ENCODE results near the gene DOCK9. TPM values are rescaled to one million over a fixed set of nuclear protein-coding genes. Genes with fewer than 3 reads are reported as not detected.

The DOCK9 gene
- total RNA-seq, 4 donors from 2014 or later: 78.7 to 306 (median 142) TPM

GRCh38 chr13:98989469-98990235 lies 11.8 kb upstream of the DOCK9 start:
- TF ChIP-seq, protein P1, sequence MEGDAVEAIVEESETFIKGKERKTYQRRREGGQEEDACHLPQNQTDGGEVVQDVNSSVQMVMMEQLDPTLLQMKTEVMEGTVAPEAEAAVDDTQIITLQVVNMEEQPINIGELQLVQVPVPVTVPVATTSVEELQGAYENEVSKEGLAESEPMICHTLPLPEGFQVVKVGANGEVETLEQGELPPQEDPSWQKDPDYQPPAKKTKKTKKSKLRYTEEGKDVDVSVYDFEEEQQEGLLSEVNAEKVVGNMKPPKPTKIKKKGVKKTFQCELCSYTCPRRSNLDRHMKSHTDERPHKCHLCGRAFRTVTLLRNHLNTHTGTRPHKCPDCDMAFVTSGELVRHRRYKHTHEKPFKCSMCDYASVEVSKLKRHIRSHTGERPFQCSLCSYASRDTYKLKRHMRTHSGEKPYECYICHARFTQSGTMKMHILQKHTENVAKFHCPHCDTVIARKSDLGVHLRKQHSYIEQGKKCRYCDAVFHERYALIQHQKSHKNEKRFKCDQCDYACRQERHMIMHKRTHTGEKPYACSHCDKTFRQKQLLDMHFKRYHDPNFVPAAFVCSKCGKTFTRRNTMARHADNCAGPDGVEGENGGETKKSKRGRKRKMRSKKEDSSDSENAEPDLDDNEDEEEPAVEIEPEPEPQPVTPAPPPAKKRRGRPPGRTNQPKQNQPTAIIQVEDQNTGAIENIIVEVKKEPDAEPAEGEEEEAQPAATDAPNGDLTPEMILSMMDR (IDR thresholded peaks at IDR 0.05; ENCODE audit: low read depth): no peak

- TF ChIP-seq, protein P1 (IDR thresholded peaks at IDR 0.05; ENCODE audit: low read depth): no peak
Measured at GRCh38 chr13:98988780-98989179, 10.9 kb upstream of the DOCK9 start.

GRCh38 chr13:98988277-98988676 lies 10.4 kb upstream of the DOCK9 start:
- TF ChIP-seq, protein P1 (IDR thresholded peaks at IDR 0.05; ENCODE audit: low read depth): no peak

DNA sequence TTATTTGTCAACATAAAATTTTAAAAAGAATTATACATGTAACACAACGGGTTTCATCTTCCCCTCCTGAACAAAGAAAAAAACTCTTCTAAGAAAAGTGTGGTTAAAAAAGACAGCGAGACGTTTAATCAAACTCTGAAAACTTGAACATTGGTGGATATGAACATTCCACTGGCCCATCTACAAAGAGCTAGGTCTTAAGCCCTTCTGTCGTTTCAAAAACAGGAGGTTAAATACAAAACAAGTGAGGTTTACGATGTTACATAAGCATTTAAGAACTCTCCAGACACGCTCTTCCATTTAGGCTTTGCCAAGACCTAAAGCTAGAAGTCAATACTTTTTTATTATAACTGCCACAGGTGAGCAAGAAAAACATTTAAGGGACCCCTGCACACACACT lies 9.4 kb upstream of the DOCK9 start:
- TF ChIP-seq, protein P1 (IDR thresholded peaks at IDR 0.05; ENCODE audit: low read depth): no peak

DNA sequence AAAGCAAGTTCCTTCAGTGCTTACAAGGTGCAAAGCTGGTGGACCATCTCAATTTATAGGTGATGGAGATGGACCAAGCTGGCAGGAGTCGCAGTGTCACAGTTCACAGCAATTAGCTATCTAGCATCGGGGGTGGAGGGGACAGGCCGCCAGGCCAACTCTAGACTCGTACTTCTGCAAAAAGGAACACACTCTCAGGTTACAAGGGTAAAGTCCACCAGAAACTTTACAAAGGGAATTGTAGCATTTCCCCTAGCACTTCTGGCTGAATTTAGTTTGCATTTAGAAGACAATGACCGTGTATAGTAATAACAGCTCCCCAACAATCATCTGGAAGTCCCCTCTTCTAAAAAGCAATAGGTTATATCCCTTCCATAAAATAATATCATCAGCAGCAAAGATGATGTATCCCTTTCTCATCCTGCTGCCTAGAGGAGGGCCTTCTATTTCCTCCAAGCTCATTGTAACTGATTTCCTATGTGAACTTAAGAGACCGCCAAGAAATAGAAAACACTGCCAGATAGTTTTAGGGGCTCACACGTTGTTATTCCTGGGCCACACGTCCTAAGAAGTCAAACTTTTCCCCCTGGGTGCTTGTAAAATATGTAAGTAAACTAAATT lies 8.5 kb upstream of the DOCK9 start:
- TF ChIP-seq, protein P1 (IDR thresholded peaks at IDR 0.05; ENCODE audit: low read depth): no peak

GRCh38 chr13:98985591-98985990 lies 7.7 kb upstream of the DOCK9 start:
- TF ChIP-seq, protein P1 (IDR thresholded peaks at IDR 0.05; ENCODE audit: low read depth): no peak

GRCh38 chr13:98984983-98985382 lies 7.1 kb upstream of the DOCK9 start:
- TF ChIP-seq, protein P1 (IDR thresholded peaks at IDR 0.05; ENCODE audit: low read depth): no peak
